HCT116 (cell line): ENCODE results near the gene PRDX2.

Source experiments
- CEBPB ChIP-seq: IDR thresholded peaks from 2 replicates; pipeline ENCODE4 v1.6.1; 2012; ENCODE audit warnings: low read depth
- EZH2 ChIP-seq: fragments of 200-600 bp; sonication (generic); IDR thresholded peaks from 2 replicates; pipeline ENCODE4 v1.6.1; 2017; ENCODE audit warnings: antibody characterized with exemption, mixed run types
- POLR2A ChIP-seq: IDR thresholded peaks from 2 replicates; pipeline ENCODE4 v1.7.0; 2011; ENCODE audit warnings: borderline replicate concordance; ENCODE audit not compliant: insufficient read depth, insufficient read length; ENCODE audit errors: extremely low read depth
- POLR2AphosphoS5 ChIP-seq: IDR thresholded peaks from 2 replicates; pipeline ENCODE4 v1.6.1; 2011; ENCODE audit warnings: mild to moderate bottlenecking, low read depth, low read length, moderate library complexity
- RAD21 ChIP-seq: IDR thresholded peaks from 2 replicates; pipeline ENCODE4 v1.6.1; 2012; ENCODE audit warnings: low read depth, mild to moderate bottlenecking
- SIN3A ChIP-seq: IDR thresholded peaks from 2 replicates; pipeline ENCODE4 v1.6.1; 2012; ENCODE audit warnings: low read depth
- SP1 ChIP-seq: IDR thresholded peaks from 2 replicates; pipeline ENCODE4 v1.6.1; 2012; ENCODE audit warnings: low read depth
- YY1 ChIP-seq: IDR thresholded peaks from 2 replicates; pipeline ENCODE4 v1.6.1; 2011; ENCODE audit warnings: low read length, low read depth, moderate library complexity, mild to moderate bottlenecking; ENCODE audit not compliant: insufficient replicate concordance; ENCODE audit errors: extremely low read depth
- ZNF274 ChIP-seq: fragments of 200-500 bp; sonication (Bioruptor generic); IDR thresholded peaks from 2 replicates; pipeline ENCODE4 v1.6.1; 2014; ENCODE audit warnings: mild to moderate bottlenecking, low read depth, low read length, inconsistent platforms
- TF ChIP-seq, protein P1 (sequence below), 3 experiments: fragments of 200-600 bp in 1 of 3; sonication (generic) in 1 of 3; IDR thresholded peaks in 2 of 3; conservative IDR thresholded peaks in 1 of 3; 2 replicates each; pipeline ENCODE4 v1.5.1; 2012 to 2017; ENCODE audit warnings: low read depth in 2 of 3, low read length in 2 of 3, antibody characterized with exemption in 1 of 3, borderline replicate concordance in 1 of 3, control low read depth in 1 of 3, mild to moderate bottlenecking in 1 of 3, mixed read lengths in 1 of 3, mixed run types in 1 of 3, moderate library complexity in 1 of 3; ENCODE audit not compliant: insufficient read depth in 1 of 3
- TF ChIP-seq, protein P2 (sequence below): IDR thresholded peaks from 2 replicates; pipeline ENCODE4 v1.6.1; 2012; ENCODE audit warnings: low read depth
- TF ChIP-seq, protein P3 (sequence below): IDR thresholded peaks from 2 replicates; pipeline ENCODE4 v1.6.1; 2012

DNA sequence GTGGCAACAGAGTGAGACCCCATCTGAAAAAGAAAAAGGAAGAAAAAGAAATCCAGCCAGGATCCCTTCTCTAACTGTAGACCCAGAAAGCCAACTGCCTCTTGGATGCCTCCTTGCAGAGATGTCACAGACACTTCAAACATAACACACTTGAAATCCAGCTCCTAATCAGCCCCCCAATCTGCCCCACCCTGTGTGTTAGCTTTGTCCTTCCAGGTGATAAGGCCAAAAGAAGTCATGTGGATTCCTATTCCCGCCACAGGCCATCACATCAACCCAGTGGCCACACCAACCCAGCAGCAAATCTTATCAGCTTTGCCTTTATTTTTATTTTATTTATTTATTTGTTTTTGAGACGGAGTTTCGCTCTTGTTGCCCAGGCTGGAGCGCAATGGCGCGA, 41.9 kb downstream of the PRDX2 start:
- TF ChIP-seq SIN3A (no peak), EZH2 (no peak), POLR2A (no peak), SP1 (no peak), YY1 (no peak), ZNF274 (no peak), CEBPB (no peak), POLR2AphosphoS5 (no peak), RAD21 (no peak)
- TF ChIP-seq, protein P1, sequence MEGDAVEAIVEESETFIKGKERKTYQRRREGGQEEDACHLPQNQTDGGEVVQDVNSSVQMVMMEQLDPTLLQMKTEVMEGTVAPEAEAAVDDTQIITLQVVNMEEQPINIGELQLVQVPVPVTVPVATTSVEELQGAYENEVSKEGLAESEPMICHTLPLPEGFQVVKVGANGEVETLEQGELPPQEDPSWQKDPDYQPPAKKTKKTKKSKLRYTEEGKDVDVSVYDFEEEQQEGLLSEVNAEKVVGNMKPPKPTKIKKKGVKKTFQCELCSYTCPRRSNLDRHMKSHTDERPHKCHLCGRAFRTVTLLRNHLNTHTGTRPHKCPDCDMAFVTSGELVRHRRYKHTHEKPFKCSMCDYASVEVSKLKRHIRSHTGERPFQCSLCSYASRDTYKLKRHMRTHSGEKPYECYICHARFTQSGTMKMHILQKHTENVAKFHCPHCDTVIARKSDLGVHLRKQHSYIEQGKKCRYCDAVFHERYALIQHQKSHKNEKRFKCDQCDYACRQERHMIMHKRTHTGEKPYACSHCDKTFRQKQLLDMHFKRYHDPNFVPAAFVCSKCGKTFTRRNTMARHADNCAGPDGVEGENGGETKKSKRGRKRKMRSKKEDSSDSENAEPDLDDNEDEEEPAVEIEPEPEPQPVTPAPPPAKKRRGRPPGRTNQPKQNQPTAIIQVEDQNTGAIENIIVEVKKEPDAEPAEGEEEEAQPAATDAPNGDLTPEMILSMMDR (IDR thresholded peaks at IDR 0.05 in 2 of 3, conservative IDR thresholded peaks at IDR 0.05 in 1 of 3; ENCODE audit: borderline replicate concordance in 1 of 3, insufficient read depth in 1 of 3, low read depth in 2 of 3, low read length in 2 of 3), result no peak
- TF ChIP-seq, protein P2, sequence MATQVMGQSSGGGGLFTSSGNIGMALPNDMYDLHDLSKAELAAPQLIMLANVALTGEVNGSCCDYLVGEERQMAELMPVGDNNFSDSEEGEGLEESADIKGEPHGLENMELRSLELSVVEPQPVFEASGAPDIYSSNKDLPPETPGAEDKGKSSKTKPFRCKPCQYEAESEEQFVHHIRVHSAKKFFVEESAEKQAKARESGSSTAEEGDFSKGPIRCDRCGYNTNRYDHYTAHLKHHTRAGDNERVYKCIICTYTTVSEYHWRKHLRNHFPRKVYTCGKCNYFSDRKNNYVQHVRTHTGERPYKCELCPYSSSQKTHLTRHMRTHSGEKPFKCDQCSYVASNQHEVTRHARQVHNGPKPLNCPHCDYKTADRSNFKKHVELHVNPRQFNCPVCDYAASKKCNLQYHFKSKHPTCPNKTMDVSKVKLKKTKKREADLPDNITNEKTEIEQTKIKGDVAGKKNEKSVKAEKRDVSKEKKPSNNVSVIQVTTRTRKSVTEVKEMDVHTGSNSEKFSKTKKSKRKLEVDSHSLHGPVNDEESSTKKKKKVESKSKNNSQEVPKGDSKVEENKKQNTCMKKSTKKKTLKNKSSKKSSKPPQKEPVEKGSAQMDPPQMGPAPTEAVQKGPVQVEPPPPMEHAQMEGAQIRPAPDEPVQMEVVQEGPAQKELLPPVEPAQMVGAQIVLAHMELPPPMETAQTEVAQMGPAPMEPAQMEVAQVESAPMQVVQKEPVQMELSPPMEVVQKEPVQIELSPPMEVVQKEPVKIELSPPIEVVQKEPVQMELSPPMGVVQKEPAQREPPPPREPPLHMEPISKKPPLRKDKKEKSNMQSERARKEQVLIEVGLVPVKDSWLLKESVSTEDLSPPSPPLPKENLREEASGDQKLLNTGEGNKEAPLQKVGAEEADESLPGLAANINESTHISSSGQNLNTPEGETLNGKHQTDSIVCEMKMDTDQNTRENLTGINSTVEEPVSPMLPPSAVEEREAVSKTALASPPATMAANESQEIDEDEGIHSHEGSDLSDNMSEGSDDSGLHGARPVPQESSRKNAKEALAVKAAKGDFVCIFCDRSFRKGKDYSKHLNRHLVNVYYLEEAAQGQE, result no peak
- TF ChIP-seq, protein P3, sequence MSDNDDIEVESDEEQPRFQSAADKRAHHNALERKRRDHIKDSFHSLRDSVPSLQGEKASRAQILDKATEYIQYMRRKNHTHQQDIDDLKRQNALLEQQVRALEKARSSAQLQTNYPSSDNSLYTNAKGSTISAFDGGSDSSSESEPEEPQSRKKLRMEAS, result no peak
